Caco-2 (cell line): ENCODE results near the gene SOX18. TPM values are rescaled to one million over a fixed set of nuclear protein-coding genes. Genes with fewer than 3 reads are reported as not detected.

ENCODE experiments used
- BruUV-seq: library from RNA; stranded (reverse); fragments of 400-500 nt; replicated peaks from 2 replicates; lab custom pipeline; 2021; lab: Mats Ljungman, UMichigan
- CTCF ChIA-PET: fragments of 300-600 bp; sonication (Branson Sonifier 250); formaldehyde crosslinking; loops from one replicate; lab custom pipeline; 2022; ENCODE audit warnings: antibody characterized with exemption; lab: Charles Lee
- POLR2A ChIA-PET: fragments of 300-600 bp; sonication (Branson Sonifier 250); formaldehyde crosslinking; loops from one replicate; lab custom pipeline; 2022; ENCODE audit warnings: antibody characterized with exemption; lab: Charles Lee
- DNase-seq, 2 experiments: peaks; one replicate each; pipeline versions ENCODE4 v3.0.0 to v3.0.0-alpha.2; 2020 to 2022
- H3K27me3 ChIP-seq: replicated peaks from 2 replicates; pipeline ENCODE4 v1.6.0; 2011; ENCODE audit warnings: low read length; ENCODE audit not compliant: control insufficient read depth, insufficient read depth
- H3K36me3 ChIP-seq: 2 replicates; pipeline ENCODE4 v1.5.1; 2011; ENCODE audit warnings: low read length; ENCODE audit not compliant: control insufficient read depth, insufficient read depth
- H3K4me1 ChIP-seq: fragments of 250-450 bp; sonication (Bioruptor Pico); 2 replicates; pipeline ENCODE4 v1.5.1; 2020; ENCODE audit warnings: mild to moderate bottlenecking
- H3K4me3 ChIP-seq: 2 replicates; pipeline ENCODE4 v1.5.1; 2011; ENCODE audit warnings: low read depth, mild to moderate bottlenecking, control low read depth, low read length
- H3K9me3 ChIP-seq: fragments of 250-450 bp; sonication (Bioruptor Pico); 2 replicates; pipeline ENCODE4 v1.5.1; 2020; ENCODE audit warnings: mild to moderate bottlenecking, moderate library complexity
- H3K27ac Mint-ChIP-seq: one replicate; pipeline ENCODE4 v1.8.0; 2022; ENCODE audit warnings: mixed read lengths; ENCODE audit not compliant: unreplicated experiment
- H3K27me3 Mint-ChIP-seq: one replicate; pipeline ENCODE4 v1.8.0; 2022; ENCODE audit warnings: mixed read lengths; ENCODE audit not compliant: insufficient read depth, unreplicated experiment
- H3K36me3 Mint-ChIP-seq: one replicate; pipeline ENCODE4 v1.8.0; 2022; ENCODE audit warnings: mild to moderate bottlenecking, mixed read lengths; ENCODE audit not compliant: insufficient read depth, unreplicated experiment
- H3K4me1 Mint-ChIP-seq: one replicate; pipeline ENCODE4 v1.8.0; 2022; ENCODE audit warnings: low read depth, mixed read lengths; ENCODE audit not compliant: unreplicated experiment
- H3K4me3 Mint-ChIP-seq: one replicate; pipeline ENCODE4 v1.8.0; 2022; ENCODE audit warnings: mild to moderate bottlenecking, moderate library complexity, mixed read lengths; ENCODE audit not compliant: unreplicated experiment
- H3K9me3 Mint-ChIP-seq: one replicate; pipeline ENCODE4 v1.8.0; 2022; ENCODE audit warnings: mixed read lengths; ENCODE audit not compliant: unreplicated experiment
- intact Hi-C: fragments of 100-400 bp; cut with micrococcal nuclease; formaldehyde crosslinking; loops from one replicate; pipeline ENCODE4 v1.10.0; 2022; ENCODE audit not compliant: unreplicated experiment
- total RNA-seq: library from RNA; stranded (reverse); gene quantifications from 2 replicates; pipeline ENCODE4 v1.2.3, GENCODE V29; 2022
- TF ChIP-seq, protein P1 (sequence below), 2 experiments: fragments of 200-600 bp in 1 of 2; IDR thresholded peaks; 1 replicate in 1 of 2; 2 replicates in 1 of 2; pipeline versions ENCODE4 v1.5.1 to v1.8.0; 2011 to 2022; ENCODE audit warnings: antibody characterized with exemption in 1 of 2, control low read depth in 1 of 2, inconsistent platforms in 1 of 2, low read depth in 1 of 2, low read length in 1 of 2, mild to moderate bottlenecking in 1 of 2, moderate library complexity in 1 of 2; ENCODE audit not compliant: insufficient read depth in 1 of 2, severe bottlenecking in 1 of 2, unreplicated experiment in 1 of 2

Gene SOX18
- total RNA-seq, 1 experiment from 2014 or later: 0.84 TPM

DNA sequence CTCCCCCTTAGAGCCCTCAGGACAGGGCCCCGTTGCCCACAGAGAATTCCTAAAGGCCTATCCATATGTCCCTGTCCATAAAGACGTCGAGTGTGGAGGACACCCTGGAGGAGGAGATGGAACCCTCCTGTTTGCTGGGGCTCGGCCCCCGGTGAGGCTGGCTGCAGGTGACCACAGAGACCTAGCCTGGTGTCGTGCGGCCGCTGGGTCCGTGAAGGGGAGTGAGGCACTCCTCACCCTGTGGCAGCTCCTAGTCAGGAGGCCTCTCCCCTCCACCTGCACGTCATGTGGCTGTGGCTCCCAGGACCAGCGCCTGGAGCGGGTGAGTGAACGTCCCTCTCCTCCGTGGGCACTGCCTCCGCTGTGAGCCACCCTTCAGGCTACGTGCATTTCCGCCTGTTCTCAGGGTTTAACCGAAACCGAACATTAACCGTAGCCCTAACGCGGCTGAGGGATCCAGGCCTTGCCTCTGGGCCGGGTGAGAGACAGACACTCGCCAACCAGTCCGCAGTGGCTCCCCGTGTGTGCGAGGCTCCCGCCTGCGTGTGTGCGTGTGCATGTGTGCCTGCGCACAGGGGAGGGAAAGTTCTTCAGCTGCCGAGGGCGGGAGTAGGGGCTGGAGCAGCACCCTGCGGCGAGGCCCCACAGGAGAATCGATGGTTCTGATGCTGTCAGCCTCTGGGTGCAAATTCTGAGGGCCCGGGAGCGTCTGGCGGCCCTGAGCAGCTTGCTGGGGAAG lies 7.6 kb upstream of the SOX18 start:
- no TSS peak for BruUV-seq
- Histone ChIP-seq H3K4me1 (peaks cover 14% of the 10 kb centered on the region), H3K4me3 (no peak overlapping the region), H3K36me3 (no peaks in the 10 kb centered on the region), H3K27me3 (no peaks in the 10 kb centered on the region), H3K9me3 (no peaks in the 10 kb centered on the region)
- no peak overlapping the region for H3K27ac Mint-ChIP-seq
- intact Hi-C loops: loop anchor here (1.0 to 2.0 kb wide), 3 partner anchors 18 to 78 kb away; partner anchors contain the start of gene SAMD10
- TF ChIP-seq, protein P1, sequence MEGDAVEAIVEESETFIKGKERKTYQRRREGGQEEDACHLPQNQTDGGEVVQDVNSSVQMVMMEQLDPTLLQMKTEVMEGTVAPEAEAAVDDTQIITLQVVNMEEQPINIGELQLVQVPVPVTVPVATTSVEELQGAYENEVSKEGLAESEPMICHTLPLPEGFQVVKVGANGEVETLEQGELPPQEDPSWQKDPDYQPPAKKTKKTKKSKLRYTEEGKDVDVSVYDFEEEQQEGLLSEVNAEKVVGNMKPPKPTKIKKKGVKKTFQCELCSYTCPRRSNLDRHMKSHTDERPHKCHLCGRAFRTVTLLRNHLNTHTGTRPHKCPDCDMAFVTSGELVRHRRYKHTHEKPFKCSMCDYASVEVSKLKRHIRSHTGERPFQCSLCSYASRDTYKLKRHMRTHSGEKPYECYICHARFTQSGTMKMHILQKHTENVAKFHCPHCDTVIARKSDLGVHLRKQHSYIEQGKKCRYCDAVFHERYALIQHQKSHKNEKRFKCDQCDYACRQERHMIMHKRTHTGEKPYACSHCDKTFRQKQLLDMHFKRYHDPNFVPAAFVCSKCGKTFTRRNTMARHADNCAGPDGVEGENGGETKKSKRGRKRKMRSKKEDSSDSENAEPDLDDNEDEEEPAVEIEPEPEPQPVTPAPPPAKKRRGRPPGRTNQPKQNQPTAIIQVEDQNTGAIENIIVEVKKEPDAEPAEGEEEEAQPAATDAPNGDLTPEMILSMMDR (IDR thresholded peaks at IDR 0.05; ENCODE audit: insufficient read depth in 1 of 2, low read depth in 1 of 2, low read length in 1 of 2, severe bottlenecking in 1 of 2, unreplicated experiment in 1 of 2): no peak
- POLR2A ChIA-PET: interaction anchor here (1.0 kb wide), 1 partner anchor 18 kb away, joined by 4 read pairs; no protein-coding TSS in a partner anchor
- peaks cover 6% of the 10 kb centered on the region for H3K36me3 Mint-ChIP-seq
- no peak for DNase-seq
- CTCF ChIA-PET: interaction anchor here (0.6 to 6.2 kb wide), 8 partner anchors 10 to 519 kb away, joined by 3 to 101 read pairs (median 4); partner anchors contain the start of genes C20orf204, PRPF6, SAMD10 and TPD52L2
- H3K9me3 Mint-ChIP-seq: no peaks in the 10 kb centered on the region
- no peak overlapping the region for H3K4me3 Mint-ChIP-seq
- peaks cover 7% of the 10 kb centered on the region for H3K4me1 Mint-ChIP-seq
- H3K27me3 Mint-ChIP-seq: no peaks in the 10 kb centered on the region

DNA sequence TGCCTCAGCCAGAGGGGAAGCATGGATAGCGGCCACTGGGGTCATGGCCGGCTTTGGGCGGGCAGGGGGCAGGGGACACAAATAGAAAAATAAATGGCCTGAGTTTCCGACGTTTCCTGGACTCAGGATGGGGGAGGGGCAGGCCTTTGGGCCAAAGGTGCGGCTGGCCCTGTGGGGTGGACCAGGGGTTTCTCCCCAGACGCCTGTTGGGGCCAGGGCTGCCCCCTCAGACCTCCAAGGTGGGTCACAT lies 7.1 kb upstream of the SOX18 start:
- no peak for DNase-seq
- Mint-ChIP-seq H3K27ac (no peak overlapping the region), H3K27me3 (no peaks in the 10 kb centered on the region), H3K4me1 (peaks cover 7% of the 10 kb centered on the region), H3K4me3 (no peak overlapping the region), H3K9me3 (no peaks in the 10 kb centered on the region), H3K36me3 (peaks cover 6% of the 10 kb centered on the region)
- BruUV-seq: no TSS peak
- intact Hi-C loops: loop anchor here (2.0 kb wide), 1 partner anchor 78 kb away; the partner anchor contains the start of gene SAMD10
- H3K36me3 ChIP-seq: no peaks in the 10 kb centered on the region
- TF ChIP-seq, protein P1 (IDR thresholded peaks at IDR 0.05; ENCODE audit: insufficient read depth in 1 of 2, low read depth in 1 of 2, low read length in 1 of 2, severe bottlenecking in 1 of 2, unreplicated experiment in 1 of 2): no peak
- H3K4me3 ChIP-seq: no peak overlapping the region
- no peaks in the 10 kb centered on the region for H3K9me3 ChIP-seq
- peaks cover 14% of the 10 kb centered on the region for H3K4me1 ChIP-seq
- ChIA-PET POLR2A (no interaction called here), CTCF (no interaction called here)
- H3K27me3 ChIP-seq: no peaks in the 10 kb centered on the region

DNA sequence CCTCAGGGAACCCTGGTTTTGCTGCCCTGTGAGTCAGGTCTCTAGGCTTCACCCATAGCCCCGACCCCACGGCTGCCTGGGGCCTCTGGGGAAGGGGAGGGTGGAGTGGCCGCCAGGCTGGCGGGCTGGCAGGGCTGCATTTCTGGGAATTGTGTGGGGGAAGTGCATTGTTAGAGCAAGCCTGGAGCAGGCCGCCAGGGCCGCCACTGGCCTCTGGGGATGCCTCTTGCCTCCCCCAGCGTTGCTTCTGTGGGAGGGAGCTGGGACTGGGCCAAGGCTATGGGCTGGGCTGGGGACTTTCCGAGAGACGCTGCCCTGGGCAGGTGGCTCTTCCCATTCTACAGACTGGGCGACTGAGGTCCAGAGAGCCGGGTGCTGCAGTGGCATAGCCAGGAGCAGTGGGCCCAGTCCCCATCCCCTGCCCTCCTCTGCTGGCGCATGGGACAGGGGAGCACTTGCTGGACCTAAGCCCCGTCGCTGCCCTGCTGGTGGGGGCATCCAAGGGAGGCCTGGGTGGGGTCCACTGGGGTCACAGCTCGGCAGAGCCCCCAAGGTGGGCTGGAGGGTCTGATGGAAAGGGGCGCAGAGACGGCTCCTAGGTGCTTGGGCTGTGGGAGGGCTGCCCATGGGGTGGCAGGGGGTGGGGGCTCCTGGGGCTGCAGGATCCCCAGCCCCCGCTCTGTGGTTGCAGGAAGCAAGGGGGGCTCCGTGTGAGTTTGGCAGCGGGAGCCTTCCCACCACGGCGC lies 6.6 kb upstream of the SOX18 start:
- H3K27me3 Mint-ChIP-seq: no peaks in the 10 kb centered on the region
- H3K4me3 Mint-ChIP-seq: no peak overlapping the region
- Histone ChIP-seq H3K27me3 (no peaks in the 10 kb centered on the region), H3K4me3 (no peak overlapping the region), H3K36me3 (no peaks in the 10 kb centered on the region), H3K4me1 (peaks cover 14% of the 10 kb centered on the region), H3K9me3 (no peaks in the 10 kb centered on the region)
- intact Hi-C loops: loop anchor here (2.0 kb wide), 1 partner anchor 77 kb away; the partner anchor contains the start of gene SAMD10
- H3K36me3 Mint-ChIP-seq: peaks cover 6% of the 10 kb centered on the region
- POLR2A ChIA-PET: no interaction called here
- peaks cover 7% of the 10 kb centered on the region for H3K4me1 Mint-ChIP-seq
- no peak for DNase-seq
- BruUV-seq: no TSS peak
- no peaks in the 10 kb centered on the region for H3K9me3 Mint-ChIP-seq
- CTCF ChIA-PET: interaction anchor here (8.0 kb wide), 1 partner anchor 17 kb away, joined by 64 read pairs; no protein-coding TSS in a partner anchor
- TF ChIP-seq, protein P1 (IDR thresholded peaks at IDR 0.05; ENCODE audit: insufficient read depth in 1 of 2, low read depth in 1 of 2, low read length in 1 of 2, severe bottlenecking in 1 of 2, unreplicated experiment in 1 of 2): no peak
- no peak overlapping the region for H3K27ac Mint-ChIP-seq
